HG02763 (cell line): ENCODE data around the gene NCS1.
A peak's percentile ranks its signal among the peaks of the same experiment; 100 is the strongest.

Source experiments
- ATAC-seq: cut with Tn5 transposase; IDR thresholded peaks from one replicate; pipeline ENCODE4 v1.9.1; 2021; ENCODE audit warnings: mild to moderate bottlenecking, moderate library complexity; ENCODE audit not compliant: unreplicated experiment

The NCS1 gene

GRCh38 chr9:130172161-130172857, at the start of gene NCS1:
NCS1 (plus strand) TSS chr9:130172404; CDS start chr9:130172664, 260 bp downstream.
- no peak for ATAC-seq

GRCh38 chr9:130122456-130122855, 49.7 kb upstream of the NCS1 start:
- ATAC-seq = no peak

GRCh38 chr9:130124085-130124860, 47.9 kb upstream of the NCS1 start:
- no peak for ATAC-seq

GRCh38 chr9:130126721-130127433, 45.3 kb upstream of the NCS1 start:
- ATAC-seq = no peak

GRCh38 chr9:130128251-130128650, 44.0 kb upstream of the NCS1 start:
- ATAC-seq = peak; percentile 46

GRCh38 chr9:130128733-130129431, 43.3 kb upstream of the NCS1 start:
- ATAC-seq = peak; percentile 40

- ATAC-seq = no peak
Observed at GRCh38 chr9:130129432-130130061, 42.7 kb upstream of the NCS1 start.

GRCh38 chr9:130132746-130133145, 39.5 kb upstream of the NCS1 start:
- no peak for ATAC-seq

- no peak for ATAC-seq
Observed at GRCh38 chr9:130137081-130137640, 35.0 kb upstream of the NCS1 start.

GRCh38 chr9:130137641-130138081, 34.5 kb upstream of the NCS1 start:
- no peak for ATAC-seq

- no peak for ATAC-seq
Observed at GRCh38 chr9:130138171-130138653, 34.0 kb upstream of the NCS1 start.

GRCh38 chr9:130138791-130139190, 33.4 kb upstream of the NCS1 start:
- ATAC-seq = no peak

GRCh38 chr9:130139251-130139650, 33.0 kb upstream of the NCS1 start:
- ATAC-seq = no peak

- no peak for ATAC-seq
Observed at GRCh38 chr9:130140706-130141105, 31.5 kb upstream of the NCS1 start.

GRCh38 chr9:130142056-130142455, 30.1 kb upstream of the NCS1 start:
- ATAC-seq = no peak

- no peak for ATAC-seq
Observed at GRCh38 chr9:130142641-130143040, 29.6 kb upstream of the NCS1 start.

GRCh38 chr9:130143279-130143893, 28.8 kb upstream of the NCS1 start:
- ATAC-seq = no peak

GRCh38 chr9:130143958-130144366, 28.2 kb upstream of the NCS1 start:
- no peak for ATAC-seq

- no peak for ATAC-seq
Observed at GRCh38 chr9:130144703-130145102, 27.5 kb upstream of the NCS1 start.

GRCh38 chr9:130145658-130146057, 26.5 kb upstream of the NCS1 start:
- ATAC-seq = no peak
